Smooth muscle cell (in vitro differentiated cells): ENCODE data around the gene ADGRG7. TPM values are rescaled to one million over a fixed set of nuclear protein-coding genes. Genes with fewer than 3 reads are reported as not detected.

ENCODE experiments used
- DNase-seq: peaks from one replicate; lab custom pipeline; 2025; ENCODE audit not compliant: unreplicated experiment; lab: John Stamatoyannopoulos, UW
- H2AFZ ChIP-seq: fragments of 200-600 bp; sonication (generic); 2 replicates; pipeline ENCODE4 v1.6.0; 2016; ENCODE audit warnings: antibody characterized with exemption, low read depth, mild to moderate bottlenecking
- H3F3A ChIP-seq: fragments of 200-600 bp; sonication (generic); 2 replicates; pipeline ENCODE4 v1.6.0; 2017; ENCODE audit warnings: antibody characterized with exemption, low read depth
- H3K27ac ChIP-seq: fragments of 200-600 bp; sonication (generic); 2 replicates; pipeline ENCODE4 v1.5.1; 2016; ENCODE audit warnings: low read depth, mild to moderate bottlenecking
- H3K27me3 ChIP-seq: fragments of 200-600 bp; sonication (generic); 2 replicates; pipeline ENCODE4 v1.6.1; 2016; ENCODE audit warnings: low read depth, mild to moderate bottlenecking
- H3K36me3 ChIP-seq: fragments of 200-600 bp; sonication (generic); 2 replicates; pipeline ENCODE4 v1.5.1; 2016; ENCODE audit warnings: low read depth
- H3K4me1 ChIP-seq: fragments of 200-600 bp; sonication (generic); 2 replicates; pipeline ENCODE4 v1.5.1; 2016; ENCODE audit warnings: low read depth
- H3K4me2 ChIP-seq: fragments of 200-600 bp; sonication (generic); 2 replicates; pipeline ENCODE4 v1.6.0; 2016; ENCODE audit warnings: mild to moderate bottlenecking
- H3K4me3 ChIP-seq: fragments of 200-600 bp; sonication (generic); 2 replicates; pipeline ENCODE4 v1.5.1; 2016; ENCODE audit warnings: mild to moderate bottlenecking
- H3K79me2 ChIP-seq: fragments of 200-600 bp; sonication (generic); 2 replicates; pipeline ENCODE4 v1.6.0; 2016; ENCODE audit warnings: low read depth, mild to moderate bottlenecking
- H3K9ac ChIP-seq: fragments of 200-600 bp; sonication (generic); 2 replicates; pipeline ENCODE4 v1.6.0; 2016; ENCODE audit warnings: low read depth
- H3K9me3 ChIP-seq: fragments of 200-600 bp; sonication (generic); replicated peaks from 2 replicates; pipeline ENCODE4 v1.5.1; 2016; ENCODE audit warnings: low read depth
- H4K20me1 ChIP-seq: fragments of 200-600 bp; sonication (generic); 2 replicates; pipeline ENCODE4 v1.6.0; 2016; ENCODE audit warnings: low read depth
- CTCF ChIP-seq: fragments of 200-600 bp; sonication (generic); IDR thresholded peaks from 2 replicates; pipeline ENCODE4 v1.5.1; 2017; ENCODE audit warnings: borderline replicate concordance, mild to moderate bottlenecking, antibody characterized with exemption; ENCODE audit not compliant: insufficient read depth, poor library complexity, severe bottlenecking
- WGBS: methylation state at CpG from one replicate; pipeline ENCODE4 v1.1.7; 2016; ENCODE audit warnings: low lambda C conversion rate; 5-methylcytosine and 5-hydroxymethylcytosine counted together
- polyA plus RNA-seq: library from polyadenylated mRNA; unstranded; fragments of >200 nt; fragmentation: Nextera tagmentation; extraction: Ambion mirVana; gene quantifications from 2 replicates; pipeline ENCODE4 v1.2.1, GENCODE V29; 2016
- total RNA-seq: library from RNA; depleted of rRNA; stranded (reverse); fragments of >200 nt; gene quantifications from 2 replicates; pipeline ENCODE4 v1.2.3, GENCODE V29; 2014

The ADGRG7 gene
- total and polyA plus RNA-seq, 2 experiments from 2014 or later = 0.04 TPM; not detected in 1

- no peak for TF ChIP-seq CTCF
- H3K36me3 ChIP-seq = no peaks in the 10 kb centered on the region
- no peak overlapping the region for H3K4me2 ChIP-seq
- 70% methylated on average over 5 of the region's 5 CpGs for WGBS
- no peaks in the 10 kb centered on the region for H3F3A ChIP-seq
- H3K27me3 ChIP-seq = no peaks in the 10 kb centered on the region
- no peak overlapping the region for H3K9ac ChIP-seq
- H3K4me3 ChIP-seq = no peak overlapping the region
- DNase-seq = no peak
- no peaks in the 10 kb centered on the region for H3K79me2 ChIP-seq
- no peak overlapping the region for H3K27ac ChIP-seq
- no peaks in the 10 kb centered on the region for H3K4me1 ChIP-seq
- no peak overlapping the region for H2AFZ ChIP-seq
- no peaks in the 10 kb centered on the region for H4K20me1 ChIP-seq
- no peaks in the 10 kb centered on the region for H3K9me3 ChIP-seq
Measured at GRCh38 chr3:100603469-100603868, 5.9 kb upstream of the ADGRG7 start.

- Histone ChIP-seq H4K20me1 (no peaks in the 10 kb centered on the region), H3K4me1 (no peaks in the 10 kb centered on the region), H3K9ac (no peak overlapping the region), H3K79me2 (no peaks in the 10 kb centered on the region), H3F3A (no peaks in the 10 kb centered on the region), H3K4me3 (no peak overlapping the region), H2AFZ (no peak overlapping the region), H3K27me3 (no peaks in the 10 kb centered on the region), H3K27ac (no peak overlapping the region), H3K9me3 (no peaks in the 10 kb centered on the region), H3K36me3 (no peaks in the 10 kb centered on the region), H3K4me2 (no peak overlapping the region)
- TF ChIP-seq CTCF = no peak
- WGBS = 87% methylated on average over 8 of the region's 8 CpGs
- no peak for DNase-seq
Measured at GRCh38 chr3:100605358-100605757, 4.0 kb upstream of the ADGRG7 start.

GRCh38 chr3:100606894-100607512 is 2.4 kb upstream of the ADGRG7 start:
- Histone ChIP-seq H3K79me2 (no peaks in the 10 kb centered on the region), H3K4me2 (no peak overlapping the region), H3K9me3 (no peaks in the 10 kb centered on the region), H2AFZ (no peak overlapping the region), H3K9ac (no peak overlapping the region), H3K27ac (no peak overlapping the region), H3K4me1 (no peaks in the 10 kb centered on the region), H3F3A (no peaks in the 10 kb centered on the region), H3K36me3 (no peaks in the 10 kb centered on the region), H4K20me1 (no peaks in the 10 kb centered on the region), H3K4me3 (no peak overlapping the region), H3K27me3 (peaks cover 3% of the 10 kb centered on the region)
- TF ChIP-seq CTCF = no peak
- no peak for DNase-seq

- Histone ChIP-seq H3F3A (no peaks in the 10 kb centered on the region), H2AFZ (no peak overlapping the region), H3K36me3 (no peaks in the 10 kb centered on the region), H3K4me2 (no peak overlapping the region), H4K20me1 (no peaks in the 10 kb centered on the region), H3K9me3 (no peaks in the 10 kb centered on the region), H3K4me1 (no peaks in the 10 kb centered on the region), H3K9ac (no peak overlapping the region), H3K79me2 (no peaks in the 10 kb centered on the region), H3K27me3 (peaks cover 4% of the 10 kb centered on the region), H3K27ac (no peak overlapping the region), H3K4me3 (peak overlapping the region; percentile 34)
- no peak for TF ChIP-seq CTCF
- WGBS = 90% methylated on average over 2 of the region's 2 CpGs
- DNase-seq = no peak
Measured at GRCh38 chr3:100609963-100610362, 562 bp downstream of the ADGRG7 start.
